Keratinocyte (primary cell): ENCODE data around the gene MCRIP2.

Experiments
- CTCF ChIP-seq, 3 experiments: IDR thresholded peaks in 1 of 3; conservative IDR thresholded peaks in 1 of 3; optimal IDR thresholded peaks in 1 of 3; 2 replicates in 2 of 3; 3 replicates in 1 of 3; pipeline versions ENCODE3 to v1.5.1; 2011; ENCODE audit warnings: low read length in 3 of 3, mild to moderate bottlenecking in 3 of 3, moderate library complexity in 2 of 3, control low read depth in 1 of 3, inconsistent platforms in 1 of 3; ENCODE audit not compliant: insufficient read depth in 2 of 3; ENCODE audit errors: extremely low read depth in 1 of 3
- EZH2 ChIP-seq: IDR thresholded peaks from one replicate; pipeline ENCODE4 v1.6.1; 2012; ENCODE audit warnings: inconsistent platforms, mild to moderate bottlenecking, low read length, moderate library complexity

GRCh38 chr16:660132-660458 is 18.5 kb downstream of the MCRIP2 start:
- TF ChIP-seq CTCF (optimal IDR thresholded peaks at IDR 0.05 in 1 of 3, IDR thresholded peaks at IDR 0.05 in 1 of 3, conservative IDR thresholded peaks at IDR 0.05 in 1 of 3; ENCODE audit: extremely low read depth in 1 of 3, insufficient read depth in 2 of 3, low read length in 3 of 3) (no peak), EZH2 (no peak)
